DND-41 (cell line): Measurements from ENCODE around the gene MYADM.

Experiments
- ATAC-seq: fragments of 200-7000 bp; cut with Tn5 transposase; 3 replicates; pipeline ENCODE4 v1.9.1; 2021; ENCODE audit warnings: low read depth; ENCODE audit not compliant: insufficient read depth
- DNase-seq: peaks from one replicate; pipeline ENCODE4 v3.0.0-alpha.2; 2020
- H2AFZ ChIP-seq: 2 replicates; pipeline ENCODE4 v1.6.0; 2012; ENCODE audit warnings: low read depth, low read length
- H3K27ac ChIP-seq: 2 replicates; pipeline ENCODE4 v1.5.1; 2012; ENCODE audit warnings: low read length, inconsistent platforms
- H3K27me3 ChIP-seq: fragments of 200-600 bp; sonication (generic); 2 replicates; pipeline ENCODE4 v1.6.0; 2012; ENCODE audit warnings: low read length, mild to moderate bottlenecking, inconsistent platforms; ENCODE audit not compliant: insufficient read depth, poor library complexity
- H3K36me3 ChIP-seq: 2 replicates; pipeline ENCODE4 v1.5.1; 2012; ENCODE audit warnings: low read length, inconsistent platforms; ENCODE audit not compliant: insufficient read depth
- H3K4me1 ChIP-seq: 2 replicates; pipeline ENCODE4 v1.5.1; 2012; ENCODE audit warnings: mild to moderate bottlenecking, low read length; ENCODE audit not compliant: insufficient read depth
- H3K4me2 ChIP-seq: 2 replicates; pipeline ENCODE4 v1.6.0; 2012; ENCODE audit warnings: mild to moderate bottlenecking, moderate library complexity, low read length, inconsistent platforms; ENCODE audit not compliant: insufficient read depth
- H3K4me3 ChIP-seq, 2 experiments: fragments of 200-600 bp in 1 of 2; shearing (Covaris generic) in 1 of 2; 2 replicates each; pipeline ENCODE4 v1.5.1; 2012 to 2016; ENCODE audit warnings: inconsistent platforms in 2 of 2, low read length in 2 of 2, mild to moderate bottlenecking in 2 of 2, low read depth in 1 of 2, moderate library complexity in 1 of 2
- H3K79me2 ChIP-seq: 2 replicates; pipeline ENCODE4 v1.6.0; 2012; ENCODE audit warnings: low read length, inconsistent platforms; ENCODE audit not compliant: insufficient read depth
- H3K9ac ChIP-seq: 2 replicates; pipeline ENCODE4 v1.6.0; 2012; ENCODE audit warnings: low read depth, mild to moderate bottlenecking, inconsistent platforms, low read length, moderate library complexity
- H3K9me3 ChIP-seq: 2 replicates; pipeline ENCODE4 v1.5.1; 2012; ENCODE audit warnings: low read length, moderate library complexity, mild to moderate bottlenecking, inconsistent platforms; ENCODE audit not compliant: insufficient read depth, severe bottlenecking
- H4K20me1 ChIP-seq: 2 replicates; pipeline ENCODE4 v1.6.0; 2012; ENCODE audit warnings: low read length; ENCODE audit not compliant: insufficient read depth
- EZH2 ChIP-seq: IDR thresholded peaks from 3 replicates; pipeline ENCODE4 v1.6.1; 2012; ENCODE audit warnings: borderline replicate concordance, low read depth, mild to moderate bottlenecking, moderate library complexity, low read length, inconsistent platforms; ENCODE audit not compliant: severe bottlenecking
- TF ChIP-seq, protein P1 (sequence below): IDR thresholded peaks from 2 replicates; pipeline ENCODE4 v1.5.1; 2012; ENCODE audit warnings: borderline replicate concordance, low read length, moderate library complexity, mild to moderate bottlenecking; ENCODE audit not compliant: poor library complexity, severe bottlenecking; ENCODE audit errors: extremely low read depth

The MYADM gene

DNA sequence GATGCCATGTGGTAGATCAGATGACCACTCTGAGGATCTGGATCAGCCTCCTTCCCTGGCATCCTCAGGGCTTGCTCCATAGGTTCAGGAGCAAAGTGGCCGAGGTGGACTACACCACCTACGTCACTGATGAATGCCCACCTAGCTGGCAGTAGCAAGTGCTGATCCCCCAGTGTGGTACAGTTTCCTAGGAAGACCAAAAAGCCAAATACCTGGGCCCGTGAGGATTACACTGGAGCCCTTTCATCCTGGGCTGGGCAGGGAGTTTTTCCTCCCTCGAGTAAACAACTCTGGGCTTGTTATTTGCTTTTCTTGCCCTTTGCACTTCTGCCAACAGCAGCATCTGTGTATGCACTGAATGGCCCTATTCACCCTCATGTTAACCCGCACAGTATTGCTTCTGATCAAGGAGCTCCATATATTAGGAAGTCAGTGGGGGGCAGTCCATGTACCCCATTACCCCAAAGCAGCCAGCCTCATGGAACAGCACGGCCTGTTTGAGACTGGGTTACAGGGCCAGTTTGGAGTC is 3.3 kb upstream of the MYADM start:
- Histone ChIP-seq H3K9me3 (no peaks in the 10 kb centered on the region), H3K79me2 (no peaks in the 10 kb centered on the region), H3K9ac (no peak overlapping the region), H4K20me1 (no peaks in the 10 kb centered on the region), H2AFZ (no peak overlapping the region), H3K4me3 (no peak overlapping the region), H3K27ac (no peak overlapping the region), H3K4me1 (no peaks in the 10 kb centered on the region), H3K27me3 (no peaks in the 10 kb centered on the region), H3K4me2 (no peak overlapping the region), H3K36me3 (no peaks in the 10 kb centered on the region)
- TF ChIP-seq EZH2 = no peak
- TF ChIP-seq, protein P1, sequence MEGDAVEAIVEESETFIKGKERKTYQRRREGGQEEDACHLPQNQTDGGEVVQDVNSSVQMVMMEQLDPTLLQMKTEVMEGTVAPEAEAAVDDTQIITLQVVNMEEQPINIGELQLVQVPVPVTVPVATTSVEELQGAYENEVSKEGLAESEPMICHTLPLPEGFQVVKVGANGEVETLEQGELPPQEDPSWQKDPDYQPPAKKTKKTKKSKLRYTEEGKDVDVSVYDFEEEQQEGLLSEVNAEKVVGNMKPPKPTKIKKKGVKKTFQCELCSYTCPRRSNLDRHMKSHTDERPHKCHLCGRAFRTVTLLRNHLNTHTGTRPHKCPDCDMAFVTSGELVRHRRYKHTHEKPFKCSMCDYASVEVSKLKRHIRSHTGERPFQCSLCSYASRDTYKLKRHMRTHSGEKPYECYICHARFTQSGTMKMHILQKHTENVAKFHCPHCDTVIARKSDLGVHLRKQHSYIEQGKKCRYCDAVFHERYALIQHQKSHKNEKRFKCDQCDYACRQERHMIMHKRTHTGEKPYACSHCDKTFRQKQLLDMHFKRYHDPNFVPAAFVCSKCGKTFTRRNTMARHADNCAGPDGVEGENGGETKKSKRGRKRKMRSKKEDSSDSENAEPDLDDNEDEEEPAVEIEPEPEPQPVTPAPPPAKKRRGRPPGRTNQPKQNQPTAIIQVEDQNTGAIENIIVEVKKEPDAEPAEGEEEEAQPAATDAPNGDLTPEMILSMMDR = no peak
- ATAC-seq (no peak), DNase-seq (no peak)

DNA sequence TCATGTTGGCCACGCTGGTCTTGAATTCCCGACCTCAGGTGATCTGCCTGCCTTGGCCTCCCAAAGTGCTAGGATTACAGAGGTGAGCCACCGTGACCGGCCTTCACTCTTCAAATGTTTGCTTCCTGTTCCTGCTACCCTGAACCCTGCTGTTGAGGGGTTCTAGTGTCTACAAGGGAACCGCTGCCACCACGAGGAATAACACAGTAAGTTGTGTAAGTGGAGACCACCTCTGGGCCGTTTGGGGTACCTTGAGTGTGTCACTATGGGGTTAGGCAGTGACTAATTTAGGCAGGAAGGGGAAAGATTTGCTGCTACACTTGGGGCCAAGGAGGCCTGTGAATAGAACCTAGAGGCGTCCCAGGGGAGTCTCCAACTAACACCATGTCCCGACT is 2.2 kb upstream of the MYADM start:
- H3K4me3 ChIP-seq = no peak overlapping the region
- no peak for ATAC-seq
- DNase-seq = no peak
- TF ChIP-seq EZH2 = no peak
- TF ChIP-seq, protein P1 = no peak
- H3K4me1 ChIP-seq = no peaks in the 10 kb centered on the region
- H3K79me2 ChIP-seq = no peaks in the 10 kb centered on the region
- H3K36me3 ChIP-seq = no peaks in the 10 kb centered on the region
- H3K27me3 ChIP-seq = no peaks in the 10 kb centered on the region
- H3K9ac ChIP-seq = no peak overlapping the region
- no peak overlapping the region for H2AFZ ChIP-seq
- H4K20me1 ChIP-seq = no peaks in the 10 kb centered on the region; the same call in 1 of the 2 replicates
- H3K4me2 ChIP-seq = no peak overlapping the region
- no peaks in the 10 kb centered on the region for H3K9me3 ChIP-seq
- H3K27ac ChIP-seq = no peak overlapping the region

DNA sequence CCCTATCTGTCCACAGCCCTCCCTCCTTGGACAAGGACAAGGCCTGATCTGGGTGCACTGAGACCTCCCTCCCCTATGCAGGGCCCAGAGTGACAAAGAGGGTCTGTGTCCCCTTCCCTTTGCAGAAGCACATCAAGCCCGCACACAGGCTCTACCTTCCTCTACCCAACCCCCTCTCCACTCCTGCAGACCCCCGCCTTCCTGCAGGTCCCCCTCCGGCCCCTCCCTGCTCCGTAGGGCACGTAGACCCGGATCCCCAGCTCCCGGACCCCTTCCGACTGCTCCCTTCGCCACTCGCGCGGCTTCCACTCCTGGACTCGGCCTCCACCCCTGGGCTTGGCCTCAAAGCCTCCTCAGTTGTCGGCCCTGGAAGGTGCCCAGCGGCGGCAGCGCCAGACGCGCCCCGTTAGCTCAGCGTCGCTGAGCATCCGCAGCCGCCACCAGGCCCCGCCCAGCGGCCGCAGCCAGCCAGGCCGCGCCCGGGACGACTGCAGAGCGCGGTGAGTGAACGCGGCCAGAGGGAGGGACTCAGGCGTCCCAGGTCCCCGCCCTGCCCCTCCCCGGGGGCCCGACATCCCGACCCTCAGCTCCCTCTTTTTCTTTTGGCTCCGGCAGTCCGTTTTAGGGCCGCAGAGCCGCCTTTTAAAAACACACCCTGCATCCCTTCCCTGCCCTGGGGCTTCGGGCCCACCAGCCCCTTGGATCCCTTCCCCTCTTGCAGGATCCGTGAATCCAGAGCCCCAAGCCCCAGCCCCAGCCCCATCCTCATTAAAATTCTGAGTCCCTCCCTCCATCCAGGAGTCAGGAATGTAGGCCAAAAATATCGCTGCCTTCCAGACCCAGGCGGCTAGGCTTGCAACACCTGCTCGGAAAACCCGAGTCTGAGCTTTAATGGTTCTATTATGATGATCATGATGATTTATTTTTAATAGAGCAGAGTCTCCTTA is 1.5 kb upstream of the MYADM start:
- Histone ChIP-seq H4K20me1 (no peaks in the 10 kb centered on the region; the same call in 1 of the 2 replicates), H3K36me3 (no peaks in the 10 kb centered on the region), H3K9ac (no peak overlapping the region), H3K4me3 (no peak overlapping the region), H3K27me3 (no peaks in the 10 kb centered on the region), H3K9me3 (no peaks in the 10 kb centered on the region), H3K4me2 (no peak overlapping the region), H3K79me2 (no peaks in the 10 kb centered on the region), H3K4me1 (no peaks in the 10 kb centered on the region), H3K27ac (no peak overlapping the region), H2AFZ (no peak overlapping the region)
- no peak for ATAC-seq
- DNase-seq = no peak
- TF ChIP-seq, protein P1 = no peak
- TF ChIP-seq EZH2 = no peak
